Adrenal gland (tissue), 12 donors: ENCODE data around the gene PEF1. TPM values are rescaled to one million over a fixed set of nuclear protein-coding genes. Genes with fewer than 3 reads are reported as not detected.

Experiments used
- DNase-seq, 7 donors: peaks; one replicate each; pipeline ENCODE4 v3.0.0-alpha.2; 2019 to 2020
- H3K27ac ChIP-seq, 5 donors: fragments of 200-600 bp; sonication (generic) in 4 of 5; 1 replicate in 3 of 5; 2 replicates in 2 of 5; pipeline versions ENCODE4 v1.5.1 to v1.8.0; 2016 to 2020; ENCODE audit warnings: mild to moderate bottlenecking in 1 of 5
- H3K27me3 ChIP-seq: fragments of 200-600 bp; 2 replicates; pipeline ENCODE4 v1.8.0; 2021
- H3K36me3 ChIP-seq, 2 donors: fragments of 200-600 bp; replicated peaks in 1 of 2; 1 replicate in 1 of 2; 2 replicates in 1 of 2; pipeline versions ENCODE4 v1.5.1 to v1.8.0; 2018 to 2022
- H3K4me1 ChIP-seq, 2 donors: fragments of 200-600 bp; replicated peaks in 1 of 2; 1 replicate in 1 of 2; 2 replicates in 1 of 2; pipeline versions ENCODE4 v1.5.1 to v1.8.0; 2018 to 2021
- H3K4me3 ChIP-seq, 4 donors: fragments of 200-600 bp; sonication (generic) in 3 of 4; one replicate each; pipeline ENCODE4 v1.5.1; 2016 to 2018
- H3K9me3 ChIP-seq, 3 donors: fragments of 200-600 bp; sonication (generic) in 1 of 3; replicated peaks in 1 of 3; 1 replicate in 2 of 3; 2 replicates in 1 of 3; pipeline versions ENCODE4 v1.5.1 to v1.8.0; 2016 to 2021
- POLR2A ChIP-seq, 2 donors: fragments of 450-650 bp; IDR thresholded peaks; one replicate each; pipeline ENCODE4 v1.6.1; 2017; ENCODE audit warnings: antibody characterized with exemption in 2 of 2, mild to moderate bottlenecking in 2 of 2, moderate library complexity in 1 of 2
- WGBS, 4 donors: extraction: QIAGEN DNeasy Blood & Tissue Kit in 2 of 4; methylation state at CpG; one replicate each; pipeline versions ENCODE4 v1.1.5 to v1.1.7; 2013 to 2017; 5-methylcytosine and 5-hydroxymethylcytosine counted together
- intact Hi-C, 2 donors: fragments of 100-400 bp; cut with DNase I; formaldehyde crosslinking; loops; one replicate each; pipeline versions ENCODE4 v1.14.1 to v1.15.0; 2022 to 2023
- polyA plus RNA-seq, 3 donors: library from polyadenylated mRNA; stranded (reverse); fragments of 200-250 nt in 2 of 3; fragments of 350-450 nt in 1 of 3; fragmentation: Illumina TruSeq in 1 of 3; extraction: RNeasy Lipid Tissue Mini Kit (QIAGEN cat#74804) in 1 of 3; gene quantifications; one replicate each; pipeline ENCODE4 v1.2.3, GENCODE V29; 2013 to 2014
- total RNA-seq, 9 donors: library from RNA; depleted of rRNA in 4 of 9; stranded (reverse); fragments of >200 nt in 4 of 9; fragments of 120-200 nt in 1 of 9; fragmentation: NEBNext Ultra II Directional in 1 of 9; extraction: Animal tissue kit (Norgen Biotek cat#: 25700) in 1 of 9; gene quantifications; one replicate each; pipeline versions ENCODE4 v1.1.0 to v1.2.4, GENCODE V29; 2013 to 2023
- TF ChIP-seq, protein P1 (sequence below), 6 experiments: fragments of 450-650 bp in 4 of 6; fragments of 200-600 bp in 2 of 6; sonication (generic) in 1 of 6; IDR thresholded peaks; 1 replicate in 5 of 6; 2 replicates in 1 of 6; pipeline versions ENCODE4 v1.5.1 to v1.8.0; 2016 to 2021; ENCODE audit warnings: antibody characterized with exemption in 6 of 6, mild to moderate bottlenecking in 2 of 6, moderate library complexity in 1 of 6
- donor health status: healthy with polysubstance abuse.
- donor health status: Bipolar disorder and iron deficiency.
- donor health status: DM: yes; HTN: yes; CAD: no.
- donor health status: DM: no; HTN: no; CAD: no.
- donor health status: DM: no; HTN: no; CAD: no.
- donor health status: DM: yes; HTN: yes; CAD: no.

The PEF1 gene
- total and polyA plus RNA-seq, 12 donors = 58.2 to 132 (median 86.2) TPM

DNA sequence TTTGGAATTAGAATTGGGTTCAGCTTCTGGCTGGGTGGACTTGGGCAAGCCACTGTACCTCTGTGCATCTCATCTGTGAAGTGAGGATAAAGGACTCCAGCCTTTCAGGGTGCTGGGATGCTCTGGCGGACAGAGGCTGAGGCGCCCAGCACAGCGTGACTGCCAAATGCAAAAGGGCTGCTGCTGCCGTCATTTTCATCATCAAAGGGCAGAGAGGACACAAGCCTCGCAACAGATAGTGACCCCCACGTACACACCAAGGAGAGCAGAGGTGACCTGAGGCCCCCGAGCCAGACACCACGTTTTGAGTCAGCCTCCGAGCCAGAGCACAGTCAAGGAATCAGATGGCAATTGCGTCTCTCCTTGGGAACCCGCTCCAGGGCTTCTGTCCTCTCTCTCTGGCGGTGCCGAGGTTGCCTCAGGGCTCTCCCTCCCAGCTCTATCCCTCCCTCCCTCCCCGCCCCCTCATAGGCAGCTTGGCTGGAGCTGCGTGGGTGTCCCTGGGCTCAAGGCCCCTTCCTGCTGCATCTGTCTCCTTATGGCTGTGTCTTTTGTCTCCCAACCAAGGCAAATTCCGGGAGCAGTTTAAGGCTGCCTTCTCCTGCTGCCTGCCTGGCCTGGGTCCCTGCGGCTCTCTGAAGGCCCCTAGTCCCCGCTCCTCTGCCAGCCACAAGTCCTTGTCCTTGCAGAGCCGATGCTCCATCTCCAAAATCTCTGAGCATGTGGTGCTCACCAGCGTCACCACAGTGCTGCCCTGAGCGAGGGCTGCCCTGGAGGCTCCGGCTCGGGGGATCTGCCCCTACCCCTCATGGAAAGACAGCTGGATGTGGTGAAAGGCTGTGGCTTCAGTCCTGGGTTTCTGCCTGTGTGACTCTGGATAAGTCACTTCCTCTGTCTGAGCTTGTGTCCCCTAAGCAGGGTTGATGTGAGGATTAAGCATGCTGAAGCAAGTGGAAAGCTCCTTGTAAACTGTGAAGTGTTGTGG is 18.2 kb downstream of the PEF1 start:
- Histone ChIP-seq H3K9me3 (no peaks in the 10 kb centered on the region), H3K4me1 (peaks cover 27 to 34% of the 10 kb centered on the region in 2 donors), H3K36me3 (peaks cover 0 to 34% of the 10 kb centered on the region in 2 donors), H3K27ac (peak overlapping the region; percentile 53 to 89 (median 79)), H3K4me3 (no peak overlapping the region), H3K27me3 (no peaks in the 10 kb centered on the region)
- 23 to 63% (median 33%) methylated on average over 9 to 23 of the region's 23 CpGs for WGBS, 4 donors
- peak; percentile 74 to 89 (median 85) for DNase-seq
- intact Hi-C loops = no loop called here
- TF ChIP-seq, protein P1, sequence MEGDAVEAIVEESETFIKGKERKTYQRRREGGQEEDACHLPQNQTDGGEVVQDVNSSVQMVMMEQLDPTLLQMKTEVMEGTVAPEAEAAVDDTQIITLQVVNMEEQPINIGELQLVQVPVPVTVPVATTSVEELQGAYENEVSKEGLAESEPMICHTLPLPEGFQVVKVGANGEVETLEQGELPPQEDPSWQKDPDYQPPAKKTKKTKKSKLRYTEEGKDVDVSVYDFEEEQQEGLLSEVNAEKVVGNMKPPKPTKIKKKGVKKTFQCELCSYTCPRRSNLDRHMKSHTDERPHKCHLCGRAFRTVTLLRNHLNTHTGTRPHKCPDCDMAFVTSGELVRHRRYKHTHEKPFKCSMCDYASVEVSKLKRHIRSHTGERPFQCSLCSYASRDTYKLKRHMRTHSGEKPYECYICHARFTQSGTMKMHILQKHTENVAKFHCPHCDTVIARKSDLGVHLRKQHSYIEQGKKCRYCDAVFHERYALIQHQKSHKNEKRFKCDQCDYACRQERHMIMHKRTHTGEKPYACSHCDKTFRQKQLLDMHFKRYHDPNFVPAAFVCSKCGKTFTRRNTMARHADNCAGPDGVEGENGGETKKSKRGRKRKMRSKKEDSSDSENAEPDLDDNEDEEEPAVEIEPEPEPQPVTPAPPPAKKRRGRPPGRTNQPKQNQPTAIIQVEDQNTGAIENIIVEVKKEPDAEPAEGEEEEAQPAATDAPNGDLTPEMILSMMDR (IDR thresholded peaks at IDR 0.05) = no peak
- TF ChIP-seq POLR2A (IDR thresholded peaks at IDR 0.05) = peak in 1 of 2 donors; percentile 61

- H3K4me3 ChIP-seq = no peak overlapping the region
- no peak for TF ChIP-seq POLR2A (IDR thresholded peaks at IDR 0.05)
- TF ChIP-seq, protein P1 (IDR thresholded peaks at IDR 0.05) = no peak
- H3K27me3 ChIP-seq = no peaks in the 10 kb centered on the region
- H3K9me3 ChIP-seq = no peaks in the 10 kb centered on the region
- WGBS, 4 donors = 49 to 61% (median 59%) methylated on average over 2 to 4 of the region's 4 CpGs
- peak overlapping the region; percentile 52 to 89 (median 75) for H3K27ac ChIP-seq
- peak in 6 of 7 donors; percentile 50 to 73 (median 64) for DNase-seq
- H3K4me1 ChIP-seq = peaks cover 27 to 34% of the 10 kb centered on the region in 2 donors
- intact Hi-C loops = no loop called here
- H3K36me3 ChIP-seq = peaks cover 0 to 26% of the 10 kb centered on the region in 2 donors
Measured at GRCh38 chr1:31625561-31626222, 19.0 kb downstream of the PEF1 start.

GRCh38 chr1:31624731-31625514 is 19.8 kb downstream of the PEF1 start:
- TF ChIP-seq, protein P1 (IDR thresholded peaks at IDR 0.05) = no peak
- TF ChIP-seq POLR2A (IDR thresholded peaks at IDR 0.05) = no peak
- H3K4me1 ChIP-seq = peaks cover 27 to 34% of the 10 kb centered on the region in 2 donors
- H3K27ac ChIP-seq = peak overlapping the region in 4 of 5 donors; percentile 53 to 89 (median 81)
- 86 to 97% (median 89%) methylated on average over 13 to 16 of the region's 16 CpGs for WGBS, 4 donors
- no peaks in the 10 kb centered on the region for H3K9me3 ChIP-seq
- H3K27me3 ChIP-seq = no peaks in the 10 kb centered on the region
- peaks cover 0 to 18% of the 10 kb centered on the region in 2 donors for H3K36me3 ChIP-seq
- DNase-seq = peak in 2 of 7 donors; percentile 18 to 56
- intact Hi-C loops = no loop called here
- no peak overlapping the region for H3K4me3 ChIP-seq
